GM23248 (cell line): ENCODE results near the gene SLC19A2. TPM values are rescaled to one million over a fixed set of nuclear protein-coding genes. Genes with fewer than 3 reads are reported as not detected.

ENCODE experiments used
- DNase-seq: peaks from one replicate; pipeline ENCODE4 v3.0.0-alpha.2; 2015
- H2AFZ ChIP-seq: fragments of 200-600 bp; sonication (generic); 2 replicates; pipeline ENCODE4 v1.6.1; 2016; ENCODE audit warnings: antibody characterized with exemption
- H3F3A ChIP-seq: fragments of 200-600 bp; sonication (generic); 2 replicates; pipeline ENCODE4 v1.6.1; 2016; ENCODE audit warnings: mild to moderate bottlenecking, antibody characterized with exemption, mixed run types; ENCODE audit not compliant: insufficient read depth
- H3K27ac ChIP-seq: fragments of 200-600 bp; sonication (generic); 2 replicates; pipeline ENCODE4 v1.5.1; 2016; ENCODE audit warnings: mild to moderate bottlenecking
- H3K27me3 ChIP-seq: fragments of 200-600 bp; sonication (generic); replicated peaks from 2 replicates; pipeline ENCODE4 v1.6.1; 2016; ENCODE audit warnings: mild to moderate bottlenecking; ENCODE audit not compliant: insufficient read depth
- H3K36me3 ChIP-seq: fragments of 200-600 bp; sonication (generic); 2 replicates; pipeline ENCODE4 v1.6.1; 2016; ENCODE audit warnings: low read depth, mild to moderate bottlenecking
- H3K4me1 ChIP-seq: fragments of 200-600 bp; sonication (generic); 2 replicates; pipeline ENCODE4 v1.6.1; 2016; ENCODE audit warnings: mild to moderate bottlenecking; ENCODE audit not compliant: insufficient read depth
- H3K4me2 ChIP-seq: fragments of 200-600 bp; sonication (generic); one replicate; pipeline ENCODE4 v1.6.1; 2016; ENCODE audit warnings: mild to moderate bottlenecking; ENCODE audit not compliant: unreplicated experiment
- H3K4me3 ChIP-seq: fragments of 200-600 bp; sonication (generic); 2 replicates; pipeline ENCODE4 v1.5.1; 2016; ENCODE audit warnings: mild to moderate bottlenecking
- H3K79me2 ChIP-seq: fragments of 200-600 bp; sonication (generic); 2 replicates; pipeline ENCODE4 v1.6.1; 2016; ENCODE audit warnings: mild to moderate bottlenecking; ENCODE audit not compliant: insufficient read depth
- H3K9ac ChIP-seq: fragments of 200-600 bp; sonication (generic); 2 replicates; pipeline ENCODE4 v1.6.1; 2016; ENCODE audit warnings: mild to moderate bottlenecking
- H3K9me2 ChIP-seq: fragments of 200-600 bp; sonication (generic); 2 replicates; pipeline ENCODE4 v1.6.1; 2016; ENCODE audit warnings: mixed run types, mild to moderate bottlenecking, moderate library complexity; ENCODE audit not compliant: insufficient read depth
- H3K9me3 ChIP-seq: fragments of 200-600 bp; sonication (generic); one replicate; pipeline ENCODE4 v1.6.1; 2017; ENCODE audit warnings: low read depth
- H4K20me1 ChIP-seq: fragments of 200-600 bp; sonication (generic); 2 replicates; pipeline ENCODE4 v1.6.0; 2016; ENCODE audit not compliant: insufficient read depth
- EZH2 ChIP-seq: fragments of 200-600 bp; sonication (generic); IDR thresholded peaks from 2 replicates; pipeline ENCODE4 v1.6.1; 2018; ENCODE audit warnings: antibody characterized with exemption, mild to moderate bottlenecking; ENCODE audit not compliant: insufficient read depth, poor library complexity, severe bottlenecking
- EZH2phosphoT487 ChIP-seq: fragments of 200-600 bp; sonication (generic); IDR thresholded peaks from 2 replicates; pipeline ENCODE4 v1.6.1; 2018; ENCODE audit warnings: antibody characterized with exemption, moderate library complexity, mild to moderate bottlenecking, low read depth; ENCODE audit not compliant: insufficient read depth
- WGBS, 2 experiments: methylation state at CpG; one replicate each; pipeline ENCODE4 v1.1.6; 2015 to 2017; ENCODE audit warnings: low lambda C conversion rate in 2 of 2, low coverage in 1 of 2; ENCODE audit errors: missing lambda C conversion rate in 2 of 2; 5-methylcytosine and 5-hydroxymethylcytosine counted together
- in situ Hi-C: fragments of 300-500 bp; cut with MboI; formaldehyde crosslinking; loops from 2 replicates; pipeline ENCODE4 v1.15.0; 2020
- polyA plus RNA-seq: library from polyadenylated mRNA; unstranded; fragments of >200 nt; fragmentation: Nextera tagmentation; extraction: Ambion mirVana; gene quantifications from 2 replicates; pipeline ENCODE4 v1.2.1, GENCODE V29; 2016
- total RNA-seq: library from RNA; depleted of rRNA; stranded (reverse); fragments of >200 nt; shearing (Covaris generic); gene quantifications from 2 replicates; pipeline ENCODE4 v1.2.3, GENCODE V29; 2014

SLC19A2 gene
- total and polyA plus RNA-seq, 2 experiments from 2014 or later: 2.6 to 7.1 TPM

DNA sequence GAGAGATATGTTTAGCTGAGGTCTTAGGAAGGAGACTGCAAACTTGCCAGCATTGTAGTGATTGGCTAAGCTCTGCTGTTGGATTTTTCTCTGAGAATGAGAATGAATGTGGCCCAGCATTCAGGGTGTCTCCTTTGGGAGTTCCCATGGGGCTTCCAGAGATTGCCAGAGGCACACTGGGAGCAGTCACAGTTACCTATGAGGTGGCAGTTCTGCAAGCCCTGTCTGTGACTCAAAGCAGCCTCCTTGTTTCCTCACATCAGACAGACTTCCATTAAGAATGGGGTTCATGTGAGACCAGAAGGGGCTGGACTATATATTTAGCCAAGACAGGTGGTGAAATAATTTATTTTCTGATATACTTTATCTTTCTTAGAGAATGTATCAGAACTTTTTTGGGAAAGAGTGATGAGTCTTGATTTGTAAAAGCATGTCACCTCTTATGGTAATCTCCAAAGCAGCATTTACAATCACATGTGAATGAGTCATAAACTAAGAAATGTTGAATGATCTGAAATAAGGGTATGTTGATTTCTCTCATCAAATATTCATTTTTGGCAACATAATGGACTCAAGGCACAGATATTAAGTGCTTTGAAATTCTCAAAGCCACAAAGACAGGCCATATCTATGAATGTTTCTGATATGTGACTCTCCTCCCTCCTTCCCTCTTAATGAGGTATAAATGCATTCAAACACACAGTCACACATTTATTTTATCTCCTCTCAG, 9.5 kb upstream of the SLC19A2 start:
- Histone ChIP-seq H3K9me2 (no peaks in the 10 kb centered on the region), H3K4me1 (peaks cover 11% of the 10 kb centered on the region), H3K27me3 (no peaks in the 10 kb centered on the region), H3K9ac (no peak overlapping the region), H4K20me1 (no peaks in the 10 kb centered on the region), H3K36me3 (no peaks in the 10 kb centered on the region), H2AFZ (no peak overlapping the region), H3K79me2 (no peaks in the 10 kb centered on the region), H3K9me3 (no peaks in the 10 kb centered on the region), H3K27ac (no peak overlapping the region), H3K4me2 (no peak overlapping the region), H3F3A (peaks cover 5% of the 10 kb centered on the region; the same call in 1 of the 2 replicates), H3K4me3 (no peak overlapping the region)
- TF ChIP-seq EZH2: no peak
- no peak for TF ChIP-seq EZH2phosphoT487
- DNase-seq: peak; percentile 32
- in situ Hi-C loops: no loop called here

DNA sequence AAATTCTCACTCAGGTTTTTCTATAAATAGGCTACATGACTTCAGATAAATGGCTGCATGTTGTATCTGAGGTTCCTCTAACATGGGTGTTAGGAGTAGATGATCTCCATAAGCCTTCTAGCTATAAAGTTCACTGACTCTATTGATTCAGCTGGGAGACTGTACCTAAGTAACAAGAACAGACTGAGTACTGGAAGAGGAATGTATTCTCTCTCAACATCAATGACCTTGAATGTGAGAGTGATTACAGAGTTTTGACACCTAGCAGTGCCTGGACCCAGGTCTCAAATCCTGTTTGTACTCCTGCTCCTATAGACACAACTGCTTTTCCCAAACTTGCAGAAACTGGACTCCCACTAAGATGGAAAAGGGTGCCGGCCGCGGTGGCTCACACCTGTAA, 8.6 kb upstream of the SLC19A2 start:
- WGBS, 2 experiments: 98 to 100% methylated on average over 3 of the region's 3 CpGs
- no peak overlapping the region for H2AFZ ChIP-seq
- peaks cover 11% of the 10 kb centered on the region for H3K4me1 ChIP-seq
- no peak overlapping the region for H3K4me3 ChIP-seq
- no peaks in the 10 kb centered on the region for H3K79me2 ChIP-seq
- no peaks in the 10 kb centered on the region for H3K36me3 ChIP-seq
- H3F3A ChIP-seq: peaks cover 5% of the 10 kb centered on the region; the same call in 1 of the 2 replicates
- H3K27ac ChIP-seq: no peak overlapping the region
- H3K9me3 ChIP-seq: no peaks in the 10 kb centered on the region
- TF ChIP-seq EZH2phosphoT487 (no peak), EZH2 (no peak)
- in situ Hi-C loops: no loop called here
- no peaks in the 10 kb centered on the region for H3K9me2 ChIP-seq
- H3K27me3 ChIP-seq: no peaks in the 10 kb centered on the region
- DNase-seq: no peak
- no peaks in the 10 kb centered on the region for H4K20me1 ChIP-seq
- no peak overlapping the region for H3K4me2 ChIP-seq
- no peak overlapping the region for H3K9ac ChIP-seq

DNA sequence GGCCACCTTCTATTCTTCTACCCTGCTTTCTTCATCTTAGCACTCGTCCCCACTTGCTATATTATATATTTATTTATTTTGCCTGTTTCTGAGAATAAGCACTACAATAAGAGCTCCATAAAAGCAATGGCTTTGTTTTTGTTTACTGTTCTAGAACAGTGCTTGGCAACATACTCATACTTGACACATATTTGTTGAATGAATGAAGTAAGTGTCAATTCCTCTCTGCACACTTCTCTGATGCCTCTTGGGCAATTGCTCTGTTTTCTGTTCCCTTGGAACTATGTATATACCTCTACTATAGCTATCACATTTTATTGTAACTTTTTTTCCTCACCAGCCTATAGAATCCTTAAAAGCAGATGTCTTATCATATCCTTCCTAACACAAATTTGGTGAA, 7.5 kb upstream of the SLC19A2 start:
- in situ Hi-C loops: no loop called here
- no peaks in the 10 kb centered on the region for H3K36me3 ChIP-seq
- no peak overlapping the region for H3K27ac ChIP-seq
- peaks cover 5% of the 10 kb centered on the region; the same call in 1 of the 2 replicates for H3F3A ChIP-seq
- no peaks in the 10 kb centered on the region for H3K79me2 ChIP-seq
- no peaks in the 10 kb centered on the region for H4K20me1 ChIP-seq
- H3K4me2 ChIP-seq: no peak overlapping the region
- TF ChIP-seq EZH2phosphoT487: no peak
- no peak for TF ChIP-seq EZH2
- H3K9me2 ChIP-seq: no peaks in the 10 kb centered on the region
- no peak for DNase-seq
- H3K9me3 ChIP-seq: no peaks in the 10 kb centered on the region
- H3K27me3 ChIP-seq: no peaks in the 10 kb centered on the region
- H3K9ac ChIP-seq: no peak overlapping the region
- peaks cover 11% of the 10 kb centered on the region for H3K4me1 ChIP-seq
- H2AFZ ChIP-seq: no peak overlapping the region
- 48 to 55% methylated on average over 1 of the region's 1 CpG for WGBS, 2 experiments
- no peak overlapping the region for H3K4me3 ChIP-seq

DNA sequence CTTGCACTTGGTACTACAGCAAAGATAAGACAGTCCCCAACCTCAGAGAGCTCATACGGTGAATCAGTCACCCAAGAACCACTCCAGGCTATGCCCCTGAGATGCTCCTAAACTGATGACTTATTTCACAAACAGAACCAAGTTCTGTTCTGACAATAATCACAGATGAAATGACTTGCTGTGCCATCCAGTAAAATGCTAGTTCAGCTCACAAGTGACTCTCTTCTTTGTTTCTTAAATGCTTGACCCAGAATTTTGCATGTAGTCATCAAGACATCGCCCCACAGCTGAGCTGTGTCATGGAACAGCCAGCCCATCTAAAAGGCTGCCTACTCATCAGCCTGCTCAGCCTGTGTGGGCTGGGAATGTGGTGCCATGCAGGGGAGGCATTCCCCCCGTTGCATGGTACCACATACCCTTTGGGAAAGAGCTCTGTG, 6.1 kb upstream of the SLC19A2 start:
- Histone ChIP-seq H3K27ac (peak overlapping the region; percentile 34; the same call in 1 of the 2 replicates), H3K9ac (no peak overlapping the region), H3K36me3 (no peaks in the 10 kb centered on the region), H4K20me1 (no peaks in the 10 kb centered on the region), H3K79me2 (no peaks in the 10 kb centered on the region), H3K27me3 (no peaks in the 10 kb centered on the region), H3K4me2 (no peak overlapping the region), H2AFZ (no peak overlapping the region), H3K4me3 (no peak overlapping the region), H3F3A (peaks cover 14% of the 10 kb centered on the region), H3K9me3 (no peaks in the 10 kb centered on the region), H3K4me1 (peaks cover 16% of the 10 kb centered on the region), H3K9me2 (no peaks in the 10 kb centered on the region)
- in situ Hi-C loops: no loop called here
- 50 to 51% methylated on average over 3 of the region's 3 CpGs for WGBS, 2 experiments
- TF ChIP-seq EZH2phosphoT487 (no peak), EZH2 (no peak)
- peak; percentile 80 for DNase-seq
